HAP-1 (cell line): Measurements from ENCODE around the gene SDHC.

Source experiments
- DNase-seq, 2 experiments: peaks; one replicate each; pipeline ENCODE4 v3.0.0-alpha.2; 2016 to 2020; ENCODE audit warnings: low spot score in 2 of 2
- H3K27me3 ChIP-seq: fragments of 250-450 bp; sonication (Bioruptor Pico); 2 replicates; pipeline ENCODE4 v1.5.1; 2020; ENCODE audit warnings: low read depth, mild to moderate bottlenecking, moderate library complexity
- H3K36me3 ChIP-seq: fragments of 250-450 bp; sonication (Bioruptor Pico); replicated peaks from 2 replicates; pipeline ENCODE4 v1.5.1; 2020; ENCODE audit warnings: mild to moderate bottlenecking
- H3K4me1 ChIP-seq: fragments of 250-450 bp; sonication (Bioruptor Pico); 2 replicates; pipeline ENCODE4 v1.5.1; 2020; ENCODE audit warnings: mild to moderate bottlenecking
- H3K4me3 ChIP-seq: fragments of 250-450 bp; sonication (Bioruptor Pico); 2 replicates; pipeline ENCODE4 v1.5.1; 2020; ENCODE audit warnings: mild to moderate bottlenecking, moderate library complexity
- H3K9me3 ChIP-seq: fragments of 250-450 bp; sonication (Bioruptor Pico); 2 replicates; pipeline ENCODE4 v1.5.1; 2020; ENCODE audit warnings: mild to moderate bottlenecking, moderate library complexity
- in situ Hi-C: fragments of 300-500 bp; cut with MboI; formaldehyde crosslinking; loops from 3 replicates; pipeline ENCODE4 v1.14.3; 2020; ENCODE audit warnings: low sequenced_read_pairs, inconsistent platforms, mixed read lengths

Gene SDHC

DNA sequence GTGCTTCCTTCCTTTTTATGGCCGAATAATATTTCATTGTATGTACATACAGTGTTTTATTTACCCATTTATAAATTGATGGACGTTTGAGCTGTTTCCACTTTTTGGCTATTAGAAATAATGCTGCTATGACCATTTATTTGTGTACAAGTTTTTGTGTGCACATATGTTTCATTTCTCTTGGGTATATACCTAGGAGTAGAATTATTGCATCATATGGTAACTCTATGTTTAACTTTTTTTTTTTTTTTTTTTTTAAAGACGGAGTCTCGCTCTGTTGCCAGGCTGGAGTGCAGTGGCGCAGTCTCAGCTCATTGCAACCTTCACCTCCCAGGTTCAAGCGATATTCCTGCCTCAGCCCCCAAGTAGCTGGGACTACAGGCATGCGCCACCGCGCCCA is 19.0 kb downstream of the SDHC start:
- no peak overlapping the region for H3K4me3 ChIP-seq
- peaks cover 69% of the 10 kb centered on the region for H3K36me3 ChIP-seq
- peaks cover 12% of the 10 kb centered on the region for H3K4me1 ChIP-seq
- in situ Hi-C loops: no loop called here
- H3K9me3 ChIP-seq: no peaks in the 10 kb centered on the region
- DNase-seq: no peak
- no peaks in the 10 kb centered on the region for H3K27me3 ChIP-seq

- Histone ChIP-seq H3K9me3 (no peaks in the 10 kb centered on the region), H3K4me3 (no peak overlapping the region), H3K4me1 (no peaks in the 10 kb centered on the region), H3K36me3 (peaks cover 55% of the 10 kb centered on the region), H3K27me3 (no peaks in the 10 kb centered on the region)
- no peak for DNase-seq
- in situ Hi-C loops: no loop called here
Measured at GRCh38 chr1:161335796-161336195, 21.6 kb downstream of the SDHC start.

- Histone ChIP-seq H3K9me3 (no peaks in the 10 kb centered on the region), H3K4me1 (no peaks in the 10 kb centered on the region; the same call in 1 of the 2 replicates), H3K4me3 (no peak overlapping the region), H3K36me3 (peaks cover 48% of the 10 kb centered on the region), H3K27me3 (no peaks in the 10 kb centered on the region)
- no peak for DNase-seq
- in situ Hi-C loops: no loop called here
Measured at GRCh38 chr1:161342177-161342576, 28.0 kb downstream of the SDHC start.

DNA sequence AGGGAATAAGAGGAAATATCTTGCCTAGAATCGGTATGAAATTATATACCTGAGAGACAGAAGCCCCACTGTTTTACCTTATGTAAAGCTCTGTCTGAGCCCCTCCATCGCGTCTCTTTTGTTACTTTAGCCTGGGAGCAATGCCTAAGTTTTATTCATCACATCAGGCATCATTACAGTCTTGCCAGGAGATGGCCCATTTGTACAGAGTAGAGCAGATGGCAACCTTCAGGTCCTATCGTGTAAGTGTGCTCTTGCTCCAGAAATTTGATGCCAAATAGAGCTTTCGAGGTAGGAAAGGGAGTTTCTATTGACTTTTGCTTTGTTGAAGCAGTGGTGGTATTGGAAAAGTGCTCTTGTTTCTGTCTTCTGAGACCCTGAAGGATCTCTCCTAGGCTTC is 28.6 kb downstream of the SDHC start:
- no peak overlapping the region for H3K4me3 ChIP-seq
- no peaks in the 10 kb centered on the region for H3K9me3 ChIP-seq
- in situ Hi-C loops: no loop called here
- H3K36me3 ChIP-seq: peaks cover 46% of the 10 kb centered on the region
- H3K27me3 ChIP-seq: no peaks in the 10 kb centered on the region
- no peak for DNase-seq
- no peaks in the 10 kb centered on the region; the same call in 1 of the 2 replicates for H3K4me1 ChIP-seq

DNA sequence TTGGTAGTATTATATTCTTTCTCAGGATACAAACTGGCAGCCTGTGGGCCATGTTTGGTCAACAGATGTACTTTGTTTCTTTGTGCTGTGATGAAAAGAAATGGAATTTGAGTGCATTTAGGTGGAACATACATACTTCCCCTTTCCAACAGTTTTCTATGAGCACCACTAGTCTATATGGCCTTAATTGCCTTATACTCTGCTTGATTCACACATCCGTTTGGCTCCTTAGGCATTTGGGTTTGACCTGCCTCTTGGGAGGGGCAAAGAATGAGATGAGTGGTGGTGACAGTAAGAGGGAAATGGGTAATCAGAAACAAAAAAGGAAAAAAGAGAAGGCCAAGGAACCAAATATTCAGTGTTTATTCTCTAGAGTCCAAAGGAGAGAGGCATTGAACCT is 36.5 kb downstream of the SDHC start:
- no peaks in the 10 kb centered on the region for H3K9me3 ChIP-seq
- H3K36me3 ChIP-seq: peaks cover 7% of the 10 kb centered on the region; the same call in 1 of the 2 replicates
- H3K4me1 ChIP-seq: no peaks in the 10 kb centered on the region
- DNase-seq: no peak
- in situ Hi-C loops: no loop called here
- H3K4me3 ChIP-seq: no peak overlapping the region
- no peaks in the 10 kb centered on the region for H3K27me3 ChIP-seq

- Histone ChIP-seq H3K4me3 (no peak overlapping the region), H3K4me1 (no peaks in the 10 kb centered on the region), H3K36me3 (peaks cover 4% of the 10 kb centered on the region; the same call in 1 of the 2 replicates), H3K27me3 (no peaks in the 10 kb centered on the region), H3K9me3 (no peaks in the 10 kb centered on the region)
- no peak for DNase-seq
- in situ Hi-C loops: no loop called here
Measured at GRCh38 chr1:161351482-161351881, 37.3 kb downstream of the SDHC start.

- Histone ChIP-seq H3K36me3 (peaks cover 3% of the 10 kb centered on the region; the same call in 1 of the 2 replicates), H3K27me3 (no peaks in the 10 kb centered on the region), H3K9me3 (no peaks in the 10 kb centered on the region), H3K4me3 (no peak overlapping the region), H3K4me1 (no peaks in the 10 kb centered on the region)
- DNase-seq: no peak
- in situ Hi-C loops: no loop called here
Measured at GRCh38 chr1:161357073-161357472, 42.9 kb downstream of the SDHC start.

- in situ Hi-C loops: no loop called here
- no peak for DNase-seq
- Histone ChIP-seq H3K4me1 (no peaks in the 10 kb centered on the region), H3K4me3 (no peak overlapping the region), H3K9me3 (no peaks in the 10 kb centered on the region), H3K36me3 (peaks cover 12% of the 10 kb centered on the region), H3K27me3 (no peaks in the 10 kb centered on the region)
Measured at GRCh38 chr1:161359291-161359690, 45.1 kb downstream of the SDHC start.

GRCh38 chr1:161364332-161364731 is 50.2 kb downstream of the SDHC start:
- Histone ChIP-seq H3K36me3 (peaks cover 30% of the 10 kb centered on the region), H3K4me3 (no peak overlapping the region), H3K4me1 (no peaks in the 10 kb centered on the region; the same call in 1 of the 2 replicates), H3K27me3 (no peaks in the 10 kb centered on the region), H3K9me3 (no peaks in the 10 kb centered on the region)
- in situ Hi-C loops: no loop called here
- DNase-seq: no peak

DNA sequence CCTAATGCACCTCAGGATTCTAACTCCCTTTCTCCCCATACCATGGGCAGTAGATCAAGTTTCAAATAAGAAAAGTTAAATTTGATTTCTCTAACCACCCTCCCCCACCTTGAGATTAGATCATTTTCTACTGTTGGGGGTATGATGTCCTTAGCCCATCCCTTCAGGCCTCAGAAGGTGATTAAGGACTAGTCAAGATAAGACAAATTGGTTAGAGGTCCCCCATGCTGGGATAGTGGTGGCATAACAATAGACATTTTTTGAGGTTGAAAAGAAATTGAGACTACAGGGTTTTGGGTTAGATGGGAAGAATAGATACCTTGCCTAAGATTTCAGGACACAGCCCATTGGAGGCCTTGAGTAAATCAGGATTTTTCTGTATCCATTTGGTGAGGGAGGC is 51.0 kb downstream of the SDHC start:
- DNase-seq: no peak
- Histone ChIP-seq H3K27me3 (no peaks in the 10 kb centered on the region), H3K36me3 (peaks cover 30% of the 10 kb centered on the region), H3K9me3 (no peaks in the 10 kb centered on the region), H3K4me3 (no peak overlapping the region), H3K4me1 (no peaks in the 10 kb centered on the region; the same call in 1 of the 2 replicates)
- in situ Hi-C loops: no loop called here

DNA sequence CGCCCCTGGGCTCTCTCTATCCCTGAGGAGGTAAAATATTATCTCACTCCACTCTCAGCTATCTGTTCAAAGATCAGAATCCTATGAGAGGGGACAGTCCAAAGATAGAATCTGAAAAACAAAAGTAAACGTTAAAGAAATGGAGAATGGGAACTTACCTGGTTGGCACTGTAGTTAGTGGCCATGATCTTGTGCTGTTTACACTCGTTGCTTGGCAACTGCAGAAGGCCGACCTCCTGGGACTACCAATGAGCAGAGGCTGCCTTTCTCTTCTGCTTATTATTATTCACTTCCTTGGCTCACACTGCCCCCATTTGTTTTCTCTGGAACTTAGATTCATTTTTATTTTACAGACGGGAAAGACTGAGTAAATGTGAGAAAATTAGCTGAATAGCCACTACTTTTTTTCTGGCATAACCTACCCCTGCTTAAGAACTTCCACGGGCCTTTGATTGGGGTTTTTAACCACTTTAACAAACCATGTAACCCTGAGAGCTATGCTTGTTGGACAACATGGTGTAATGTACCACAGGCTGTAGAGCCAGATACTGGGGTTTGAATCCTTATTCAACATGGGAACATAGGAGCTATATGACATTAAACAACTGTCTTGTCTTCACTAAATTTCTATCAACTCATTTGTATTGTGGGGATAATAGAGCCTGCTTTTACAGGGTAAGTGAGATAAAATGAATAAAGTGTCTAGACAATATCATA is 53.7 kb downstream of the SDHC start, which contains the start of gene CFAP126:
CFAP126 (minus strand) TSS at position 193 of the 717 bp plus-strand sequence; CDS start at position 185, 8 bp downstream.
- Histone ChIP-seq H3K27me3 (no peaks in the 10 kb centered on the region), H3K9me3 (no peaks in the 10 kb centered on the region), H3K4me3 (no peak within 1 kb of the TSS), H3K4me1 (no peaks in the 10 kb centered on the region; the same call in 1 of the 2 replicates), H3K36me3 (peaks cover 30% of the 10 kb centered on the region)
- in situ Hi-C loops: no loop called here
- peak; percentile 75 to 76 for DNase-seq

- H3K27me3 ChIP-seq: no peaks in the 10 kb centered on the region
- no peak for DNase-seq
- in situ Hi-C loops: no loop called here
- no peaks in the 10 kb centered on the region for H3K9me3 ChIP-seq
- H3K36me3 ChIP-seq: peaks cover 1% of the 10 kb centered on the region; the same call in 1 of the 2 replicates
- no peak overlapping the region for H3K4me3 ChIP-seq
- H3K4me1 ChIP-seq: peaks cover 6% of the 10 kb centered on the region
Measured at GRCh38 chr1:161373442-161373841, 59.3 kb downstream of the SDHC start.

- H3K9me3 ChIP-seq: no peaks in the 10 kb centered on the region
- peaks cover 6% of the 10 kb centered on the region for H3K4me1 ChIP-seq
- peak in 1 of 2 experiments; percentile 19 for DNase-seq
- in situ Hi-C loops: no loop called here
- H3K27me3 ChIP-seq: no peaks in the 10 kb centered on the region
- no peak overlapping the region for H3K4me3 ChIP-seq
- H3K36me3 ChIP-seq: no peaks in the 10 kb centered on the region
Measured at GRCh38 chr1:161374373-161374772, 60.2 kb downstream of the SDHC start.

GRCh38 chr1:161378014-161378413 is 63.8 kb downstream of the SDHC start:
- no peaks in the 10 kb centered on the region for H3K27me3 ChIP-seq
- peaks cover 6% of the 10 kb centered on the region for H3K4me1 ChIP-seq
- H3K4me3 ChIP-seq: no peak overlapping the region
- DNase-seq: no peak
- no peaks in the 10 kb centered on the region for H3K36me3 ChIP-seq
- H3K9me3 ChIP-seq: no peaks in the 10 kb centered on the region
- in situ Hi-C loops: no loop called here
